Hepatocyte (in vitro differentiated cells): ENCODE measurements around the gene UGP2. TPM values are rescaled to one million over a fixed set of nuclear protein-coding genes. Genes with fewer than 3 reads are reported as not detected.

Source experiments
- DNase-seq: peaks from one replicate; pipeline ENCODE4 v3.0.0-alpha.2; 2016; ENCODE audit warnings: low spot score
- H2AFZ ChIP-seq: fragments of 200-600 bp; sonication (generic); 2 replicates; pipeline ENCODE4 v1.6.0; 2016; ENCODE audit warnings: antibody characterized with exemption, mild to moderate bottlenecking
- H3K27ac ChIP-seq: fragments of 200-600 bp; sonication (generic); 2 replicates; pipeline ENCODE4 v1.5.1; 2016; ENCODE audit warnings: mild to moderate bottlenecking
- H3K27me3 ChIP-seq: fragments of 200-600 bp; sonication (generic); 2 replicates; pipeline ENCODE4 v1.6.1; 2016
- H3K36me3 ChIP-seq: fragments of 200-600 bp; sonication (generic); replicated peaks from 2 replicates; pipeline ENCODE4 v1.5.1; 2016; ENCODE audit warnings: low read depth; ENCODE audit not compliant: insufficient read depth
- H3K4me1 ChIP-seq: fragments of 200-600 bp; sonication (generic); 2 replicates; pipeline ENCODE4 v1.5.1; 2016; ENCODE audit warnings: mild to moderate bottlenecking, moderate library complexity; ENCODE audit not compliant: insufficient read depth
- H3K4me2 ChIP-seq: fragments of 200-600 bp; sonication (generic); 2 replicates; pipeline ENCODE4 v1.6.0; 2016
- H3K4me3 ChIP-seq: fragments of 200-600 bp; sonication (generic); 2 replicates; pipeline ENCODE4 v1.5.1; 2016; ENCODE audit warnings: mild to moderate bottlenecking
- H3K79me2 ChIP-seq: fragments of 200-600 bp; sonication (generic); 2 replicates; pipeline ENCODE4 v1.6.0; 2017; ENCODE audit warnings: mild to moderate bottlenecking
- H3K9me2 ChIP-seq: fragments of 200-600 bp; sonication (generic); replicated peaks from 2 replicates; pipeline ENCODE4 v1.6.0; 2017; ENCODE audit warnings: mild to moderate bottlenecking; ENCODE audit not compliant: insufficient read depth
- H3K9me3 ChIP-seq: fragments of 200-600 bp; sonication (generic); 2 replicates; pipeline ENCODE4 v1.5.1; 2016; ENCODE audit warnings: low read depth, mild to moderate bottlenecking
- H4K20me1 ChIP-seq: fragments of 200-600 bp; sonication (generic); 2 replicates; pipeline ENCODE4 v1.6.0; 2016; ENCODE audit warnings: mild to moderate bottlenecking; ENCODE audit not compliant: insufficient read depth, poor library complexity, severe bottlenecking
- EZH2 ChIP-seq: fragments of 200-600 bp; sonication (generic); IDR thresholded peaks from 2 replicates; pipeline ENCODE4 v1.6.1; 2016; ENCODE audit warnings: antibody characterized with exemption, mild to moderate bottlenecking, borderline replicate concordance
- EZH2phosphoT487 ChIP-seq: fragments of 200-600 bp; sonication (generic); IDR thresholded peaks from one replicate; pipeline ENCODE4 v1.6.1; 2018; ENCODE audit warnings: antibody characterized with exemption, mild to moderate bottlenecking, low read depth, moderate library complexity; ENCODE audit not compliant: unreplicated experiment, severe bottlenecking
- WGBS: methylation state at CpG from one replicate; pipeline ENCODE4 v1.1.6; 2016; ENCODE audit warnings: low lambda C conversion rate; ENCODE audit errors: missing lambda C conversion rate; 5-methylcytosine and 5-hydroxymethylcytosine counted together
- polyA plus RNA-seq: library from polyadenylated mRNA; unstranded; fragments of >200 nt; fragmentation: Nextera tagmentation; extraction: Ambion mirVana; gene quantifications from 2 replicates; pipeline ENCODE4 v1.2.1, GENCODE V29; 2016
- total RNA-seq: library from RNA; depleted of rRNA; stranded (reverse); fragments of >200 nt; gene quantifications from 2 replicates; pipeline ENCODE4 v1.2.3, GENCODE V29; 2014
- TF ChIP-seq, protein P1 (sequence below): fragments of 200-600 bp; sonication (generic); IDR thresholded peaks from 2 replicates; pipeline ENCODE4 v1.5.1; 2016; ENCODE audit warnings: antibody characterized with exemption, mild to moderate bottlenecking; ENCODE audit not compliant: poor library complexity

The UGP2 gene
- total and polyA plus RNA-seq, 2 experiments from 2014 or later, result 273 to 322 TPM

DNA sequence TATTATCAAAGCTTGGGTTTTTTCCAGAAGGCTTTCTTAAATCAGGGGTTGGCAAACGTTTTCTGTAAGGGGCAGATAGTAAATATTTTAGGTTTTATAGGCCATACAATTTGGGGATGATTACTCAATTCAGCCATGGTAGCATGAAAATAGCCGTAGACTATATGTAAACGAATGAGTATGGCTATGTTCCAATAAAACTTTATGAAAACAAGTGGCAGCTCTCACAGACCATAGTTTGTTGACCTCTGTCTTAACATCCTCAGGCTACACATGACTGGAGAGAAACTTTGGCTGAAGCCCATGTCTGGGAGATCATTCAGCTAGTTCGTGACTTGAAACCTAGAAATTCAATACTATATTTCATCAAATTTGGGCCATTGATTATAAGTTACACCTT lies 30.2 kb downstream of the UGP2 start:
- Histone ChIP-seq H3K27ac (peak overlapping the region; percentile 73), H3K4me3 (no peak overlapping the region), H3K9me3 (no peaks in the 10 kb centered on the region), H4K20me1 (no peaks in the 10 kb centered on the region), H2AFZ (no peak overlapping the region), H3K9me2 (no peaks in the 10 kb centered on the region), H3K79me2 (peaks cover 48% of the 10 kb centered on the region), H3K4me1 (peaks cover 16% of the 10 kb centered on the region), H3K4me2 (peak overlapping the region; percentile 49), H3K27me3 (no peaks in the 10 kb centered on the region), H3K36me3 (peaks cover 4% of the 10 kb centered on the region)
- DNase-seq, result no peak
- 61% methylated on average over 4 of the region's 4 CpGs for WGBS
- TF ChIP-seq EZH2phosphoT487 (no peak), EZH2 (no peak)
- TF ChIP-seq, protein P1, sequence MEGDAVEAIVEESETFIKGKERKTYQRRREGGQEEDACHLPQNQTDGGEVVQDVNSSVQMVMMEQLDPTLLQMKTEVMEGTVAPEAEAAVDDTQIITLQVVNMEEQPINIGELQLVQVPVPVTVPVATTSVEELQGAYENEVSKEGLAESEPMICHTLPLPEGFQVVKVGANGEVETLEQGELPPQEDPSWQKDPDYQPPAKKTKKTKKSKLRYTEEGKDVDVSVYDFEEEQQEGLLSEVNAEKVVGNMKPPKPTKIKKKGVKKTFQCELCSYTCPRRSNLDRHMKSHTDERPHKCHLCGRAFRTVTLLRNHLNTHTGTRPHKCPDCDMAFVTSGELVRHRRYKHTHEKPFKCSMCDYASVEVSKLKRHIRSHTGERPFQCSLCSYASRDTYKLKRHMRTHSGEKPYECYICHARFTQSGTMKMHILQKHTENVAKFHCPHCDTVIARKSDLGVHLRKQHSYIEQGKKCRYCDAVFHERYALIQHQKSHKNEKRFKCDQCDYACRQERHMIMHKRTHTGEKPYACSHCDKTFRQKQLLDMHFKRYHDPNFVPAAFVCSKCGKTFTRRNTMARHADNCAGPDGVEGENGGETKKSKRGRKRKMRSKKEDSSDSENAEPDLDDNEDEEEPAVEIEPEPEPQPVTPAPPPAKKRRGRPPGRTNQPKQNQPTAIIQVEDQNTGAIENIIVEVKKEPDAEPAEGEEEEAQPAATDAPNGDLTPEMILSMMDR, result no peak

DNA sequence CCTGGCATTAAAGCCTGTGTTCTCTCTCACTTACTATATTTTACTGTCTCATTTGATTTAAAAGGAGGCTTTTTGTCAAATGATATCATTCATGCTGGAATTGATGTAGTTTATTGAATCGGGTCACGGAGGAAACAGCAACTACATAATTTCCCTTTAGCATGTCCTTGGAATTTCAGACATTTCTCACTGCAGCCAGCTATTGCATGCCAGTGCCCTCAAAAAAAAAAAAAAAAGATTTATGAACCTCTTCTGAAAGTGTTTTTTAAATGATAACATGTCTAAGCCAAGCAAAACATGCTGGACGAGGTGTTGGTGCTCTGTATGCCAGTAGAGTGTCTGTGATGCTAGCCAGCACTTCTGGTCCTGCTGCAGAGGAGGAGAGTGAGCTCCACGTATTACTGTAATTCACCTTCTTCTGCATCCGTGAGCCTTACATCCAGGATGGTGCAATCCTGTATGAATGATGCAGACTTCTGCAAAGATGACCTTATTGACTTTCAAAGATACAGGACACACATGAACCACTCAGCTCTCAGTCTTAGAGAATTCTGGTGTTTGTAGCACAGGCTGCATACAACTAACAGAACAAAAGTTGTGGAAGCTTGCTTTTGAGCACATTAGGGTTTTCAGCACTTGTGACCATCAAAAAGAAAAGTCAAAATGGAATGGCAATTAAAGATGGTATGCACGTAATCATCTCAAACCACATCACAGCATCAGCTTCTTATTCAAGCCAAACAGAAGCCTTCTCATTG lies 31.1 kb downstream of the UGP2 start:
- Histone ChIP-seq H3K4me3 (no peak overlapping the region), H4K20me1 (no peaks in the 10 kb centered on the region), H3K4me1 (peaks cover 16% of the 10 kb centered on the region), H3K4me2 (no peak overlapping the region), H2AFZ (no peak overlapping the region), H3K79me2 (peaks cover 40% of the 10 kb centered on the region), H3K9me2 (no peaks in the 10 kb centered on the region), H3K9me3 (no peaks in the 10 kb centered on the region), H3K27me3 (no peaks in the 10 kb centered on the region), H3K27ac (peak overlapping the region; percentile 73), H3K36me3 (peaks cover 4% of the 10 kb centered on the region)
- 55% methylated on average over 6 of the region's 6 CpGs for WGBS
- no peak for DNase-seq
- TF ChIP-seq EZH2phosphoT487 (no peak), EZH2 (no peak)
- TF ChIP-seq, protein P1, result no peak

DNA sequence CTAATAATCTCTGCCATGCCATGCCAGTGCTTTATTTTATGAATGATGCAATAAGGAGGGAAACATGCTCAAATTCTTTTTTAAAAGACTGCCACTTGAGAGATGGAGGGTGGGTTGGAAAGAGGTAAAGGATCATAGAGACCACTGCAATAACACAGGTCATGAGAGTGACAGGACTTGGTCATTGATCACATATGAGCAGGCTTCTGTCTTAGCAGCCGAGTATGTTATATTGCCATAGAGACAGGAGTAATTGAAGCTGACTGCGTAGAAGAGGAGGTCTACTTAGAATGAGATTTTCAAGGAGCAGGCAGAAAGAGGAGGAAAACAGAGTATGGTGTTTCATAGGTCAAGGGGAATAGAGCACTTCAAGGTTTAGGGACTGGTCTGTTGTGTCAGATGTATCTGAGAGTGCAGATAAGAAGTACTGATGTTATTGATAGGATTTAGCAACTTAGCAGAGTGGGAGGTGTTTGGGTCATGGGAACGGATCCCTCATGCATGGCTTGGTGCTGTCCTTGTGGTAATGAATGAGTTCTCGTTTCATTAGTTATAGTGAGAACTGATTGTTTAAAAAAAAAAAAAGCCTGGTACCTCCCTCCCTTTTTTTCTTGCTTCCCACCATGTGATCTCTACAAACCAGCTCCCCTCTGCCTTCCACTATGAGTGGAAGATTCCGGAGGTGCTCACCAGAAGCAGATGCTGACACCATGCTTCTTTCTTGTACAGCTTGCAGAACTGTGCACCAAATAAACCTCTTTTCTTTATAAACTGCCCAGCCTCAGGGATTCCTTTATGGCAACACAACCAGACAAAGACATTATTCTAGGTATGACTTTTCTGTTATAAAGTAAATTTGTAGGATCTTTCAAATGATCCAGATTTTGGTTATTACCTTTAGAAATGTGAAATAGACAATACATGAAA lies 32.8 kb downstream of the UGP2 start:
- WGBS, result 97% methylated on average over 5 of the region's 5 CpGs
- H3K4me3 ChIP-seq, result no peak overlapping the region
- TF ChIP-seq EZH2phosphoT487 (no peak), EZH2 (no peak)
- TF ChIP-seq, protein P1, result no peak
- no peak for DNase-seq
- H3K27ac ChIP-seq, result no peak overlapping the region
- H3K27me3 ChIP-seq, result no peaks in the 10 kb centered on the region
- no peak overlapping the region for H2AFZ ChIP-seq
- H3K36me3 ChIP-seq, result peaks cover 4% of the 10 kb centered on the region
- no peaks in the 10 kb centered on the region for H3K9me3 ChIP-seq
- H3K9me2 ChIP-seq, result no peaks in the 10 kb centered on the region
- peaks cover 2% of the 10 kb centered on the region for H4K20me1 ChIP-seq
- H3K4me2 ChIP-seq, result no peak overlapping the region
- peaks cover 31% of the 10 kb centered on the region for H3K79me2 ChIP-seq
- peaks cover 16% of the 10 kb centered on the region for H3K4me1 ChIP-seq
